Astrocyte of the cerebellum (primary cell): Measurements from ENCODE around the gene RALA.

Source experiments
- DNase-seq: peaks from one replicate; pipeline ENCODE4 v3.0.0-alpha.2; 2011; ENCODE audit warnings: low read depth
- H3K4me3 ChIP-seq: 2 replicates; pipeline ENCODE4 v1.5.1; 2011; ENCODE audit warnings: mild to moderate bottlenecking, low read depth, low read length, moderate library complexity
- in situ Hi-C: cut with HindIII; loops from 2 replicates; pipeline ENCODE4 v1.10.0; 2017; ENCODE audit warnings: low sequenced_read_pairs
- TF ChIP-seq, protein P1 (sequence below): IDR thresholded peaks from 2 replicates; pipeline ENCODE4 v1.5.1; 2012; ENCODE audit warnings: low read length, low read depth, moderate library complexity, mild to moderate bottlenecking; ENCODE audit errors: missing control alignments

The RALA gene

DNA sequence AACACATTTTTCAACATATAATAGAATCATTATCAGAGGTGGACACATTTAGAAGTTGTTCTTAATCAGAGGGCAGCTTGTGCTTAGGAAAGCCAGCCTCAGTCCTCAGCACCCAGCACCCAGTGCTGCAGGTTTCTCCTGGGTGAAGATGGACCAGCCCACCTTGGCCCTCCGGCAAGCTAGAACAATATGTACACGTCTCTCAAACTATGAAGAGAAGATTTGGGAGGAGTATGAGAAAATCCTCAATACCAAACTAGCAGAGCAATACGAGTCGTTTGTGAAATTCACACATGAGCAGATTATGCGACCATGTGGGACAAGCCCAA is 13.5 kb upstream of the RALA start:
- peak overlapping the region; percentile 23 for H3K4me3 ChIP-seq
- in situ Hi-C loops: loop anchor here (5.0 kb wide), 1 partner anchor 33 kb away; no protein-coding TSS in a partner anchor
- TF ChIP-seq, protein P1, sequence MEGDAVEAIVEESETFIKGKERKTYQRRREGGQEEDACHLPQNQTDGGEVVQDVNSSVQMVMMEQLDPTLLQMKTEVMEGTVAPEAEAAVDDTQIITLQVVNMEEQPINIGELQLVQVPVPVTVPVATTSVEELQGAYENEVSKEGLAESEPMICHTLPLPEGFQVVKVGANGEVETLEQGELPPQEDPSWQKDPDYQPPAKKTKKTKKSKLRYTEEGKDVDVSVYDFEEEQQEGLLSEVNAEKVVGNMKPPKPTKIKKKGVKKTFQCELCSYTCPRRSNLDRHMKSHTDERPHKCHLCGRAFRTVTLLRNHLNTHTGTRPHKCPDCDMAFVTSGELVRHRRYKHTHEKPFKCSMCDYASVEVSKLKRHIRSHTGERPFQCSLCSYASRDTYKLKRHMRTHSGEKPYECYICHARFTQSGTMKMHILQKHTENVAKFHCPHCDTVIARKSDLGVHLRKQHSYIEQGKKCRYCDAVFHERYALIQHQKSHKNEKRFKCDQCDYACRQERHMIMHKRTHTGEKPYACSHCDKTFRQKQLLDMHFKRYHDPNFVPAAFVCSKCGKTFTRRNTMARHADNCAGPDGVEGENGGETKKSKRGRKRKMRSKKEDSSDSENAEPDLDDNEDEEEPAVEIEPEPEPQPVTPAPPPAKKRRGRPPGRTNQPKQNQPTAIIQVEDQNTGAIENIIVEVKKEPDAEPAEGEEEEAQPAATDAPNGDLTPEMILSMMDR: no peak
- DNase-seq: no peak

DNA sequence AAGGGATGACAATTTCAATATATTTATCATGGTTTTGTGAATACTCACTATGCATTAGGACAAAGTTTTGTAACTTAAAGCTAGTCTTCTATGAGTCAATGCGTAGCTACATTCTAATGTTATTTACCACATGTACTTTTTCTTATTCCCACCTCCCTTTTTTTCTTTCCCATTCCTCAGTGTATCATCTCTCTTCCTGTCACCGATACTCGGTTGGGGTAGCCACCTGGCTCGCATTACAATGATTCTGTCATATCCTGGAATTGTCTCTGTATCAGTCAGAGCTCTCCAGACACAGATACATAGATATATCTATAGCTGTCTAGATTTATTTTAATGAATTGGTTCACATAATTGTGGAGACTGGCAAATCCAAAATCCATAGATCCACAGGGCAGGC is 9.8 kb upstream of the RALA start:
- H3K4me3 ChIP-seq: no peak overlapping the region
- TF ChIP-seq, protein P1: no peak
- in situ Hi-C loops: loop anchor here (5.0 kb wide), 1 partner anchor 36 kb away; no protein-coding TSS in a partner anchor
- DNase-seq: no peak

DNA sequence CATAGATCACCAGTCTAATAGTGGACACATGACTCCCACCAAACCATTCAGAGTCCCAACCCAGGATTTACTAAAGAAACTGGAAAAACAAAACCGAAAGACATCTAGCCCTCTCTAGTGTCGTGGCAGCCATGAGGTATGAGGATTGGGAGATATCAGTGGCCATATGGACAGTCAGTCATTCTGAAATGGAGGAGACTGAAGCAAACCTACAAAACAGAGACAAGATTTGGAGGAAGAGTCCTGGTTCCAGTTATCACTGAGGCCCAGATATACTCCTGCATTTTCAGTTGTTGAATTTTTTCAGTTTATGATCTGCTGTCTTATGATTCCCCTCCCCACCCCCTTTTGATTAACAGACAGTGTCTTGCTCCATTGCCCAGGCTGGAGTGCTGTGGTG is 9.1 kb upstream of the RALA start:
- TF ChIP-seq, protein P1: no peak
- in situ Hi-C loops: loop anchor here (5.0 kb wide), 1 partner anchor 37 kb away; no protein-coding TSS in a partner anchor
- DNase-seq: no peak
- H3K4me3 ChIP-seq: no peak overlapping the region

DNA sequence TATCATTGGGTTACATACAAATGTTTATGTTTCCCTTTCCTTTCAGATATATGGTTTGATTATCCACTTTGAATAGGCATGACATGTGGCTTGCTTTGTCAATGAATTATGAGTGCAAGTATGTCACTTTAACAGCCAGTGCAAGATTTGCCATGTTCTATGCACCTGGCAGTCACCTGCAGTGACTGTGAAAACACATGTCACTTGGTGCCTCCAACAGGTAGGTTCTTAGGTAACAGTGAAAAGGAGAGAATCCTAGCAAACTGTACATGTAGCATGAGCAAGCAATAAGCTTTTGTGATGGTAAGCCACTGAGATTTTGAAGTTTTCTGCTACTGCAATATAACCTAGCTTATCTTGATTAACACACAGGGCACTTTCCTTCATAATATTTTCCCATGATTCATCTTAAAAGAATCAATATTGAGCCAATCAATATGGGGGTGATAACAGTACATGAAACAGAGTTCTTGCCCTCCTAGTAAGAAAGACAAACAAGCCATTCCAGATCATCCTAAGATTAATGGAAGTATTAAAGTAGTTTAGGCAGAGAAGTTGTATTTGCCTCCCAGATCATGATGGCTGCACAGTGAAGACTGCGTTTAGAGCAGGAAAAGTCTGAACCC is 7.9 kb upstream of the RALA start:
- in situ Hi-C loops: no loop called here
- DNase-seq: no peak
- TF ChIP-seq, protein P1: no peak
- H3K4me3 ChIP-seq: no peak overlapping the region

DNA sequence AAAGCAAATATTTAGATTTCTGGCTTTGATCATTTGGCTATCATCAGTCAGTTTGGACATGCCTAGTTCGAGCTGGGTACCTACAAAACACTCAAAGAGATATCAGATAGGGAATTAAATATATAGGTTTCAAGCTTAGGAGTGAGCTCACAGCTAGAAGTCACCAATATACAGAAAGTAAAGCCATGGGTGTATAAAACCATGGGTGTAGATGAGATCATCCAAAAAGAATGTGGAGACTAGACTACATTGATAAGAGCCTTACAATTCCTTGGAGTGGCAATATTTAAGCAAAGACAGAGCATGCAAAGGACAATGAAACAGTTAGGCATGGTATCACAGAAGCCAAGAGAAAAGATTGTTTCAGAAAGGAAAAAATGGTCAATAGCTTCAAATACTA is 7.2 kb upstream of the RALA start:
- in situ Hi-C loops: no loop called here
- DNase-seq: no peak
- TF ChIP-seq, protein P1: no peak
- H3K4me3 ChIP-seq: no peak overlapping the region

DNA sequence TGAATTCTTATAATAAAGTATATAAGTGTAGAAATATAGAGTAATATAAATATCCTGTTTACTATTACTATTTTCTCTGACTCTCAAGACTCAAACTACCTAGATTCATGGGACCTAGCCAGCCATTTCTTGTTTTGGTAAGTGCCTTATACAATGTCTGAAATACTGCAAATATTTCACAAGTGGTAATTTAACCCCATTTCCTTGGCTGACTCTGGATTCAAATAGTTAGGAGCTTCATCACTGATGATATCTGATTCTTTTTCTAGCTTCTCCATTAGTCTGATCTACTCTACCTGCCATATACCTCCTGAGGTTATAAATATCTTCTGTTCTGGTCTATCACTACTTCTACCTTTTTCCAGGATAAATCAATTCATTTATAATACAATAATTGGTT is 6.4 kb upstream of the RALA start:
- H3K4me3 ChIP-seq: no peak overlapping the region
- TF ChIP-seq, protein P1: no peak
- in situ Hi-C loops: no loop called here
- DNase-seq: no peak
